ENCODE measurements around the gene ABRAXAS1. TPM values are rescaled to one million over a fixed set of nuclear protein-coding genes. Genes with fewer than 3 reads are reported as not detected.

The ABRAXAS1 gene
- total and polyA plus RNA-seq, 2 of the 4 experiments (the other 2 are of a cell fraction), result 4.1 to 8.4 TPM

GRCh38 chr4:83503974-83504373 is 19.1 kb upstream of the ABRAXAS1 start:
- no peak overlapping the region for H2BK120ac ChIP-seq (ENCODE audit: low read depth, low read length)
- H4K91ac ChIP-seq (ENCODE audit: insufficient read depth, low read depth, low read length), result no peak overlapping the region
- no peaks in the 10 kb centered on the region for H3K79me1 ChIP-seq (ENCODE audit: low read depth in 1 of 2, low read length in 2 of 2)
- no peak overlapping the region for H2AK9ac ChIP-seq (replicated peaks; ENCODE audit: low read depth, low read length, poor library complexity)
- no peak overlapping the region for H3K14ac ChIP-seq (replicated peaks; ENCODE audit: low read depth, low read length)
- no peaks in the 10 kb centered on the region for H3K4me1 ChIP-seq (ENCODE audit: control insufficient read depth, insufficient read depth, low read length)
- TF ChIP-seq FOS (IDR thresholded peaks at IDR 0.05; ENCODE audit: low read depth, low read length) (no peak), MXI1 (IDR thresholded peaks at IDR 0.05; ENCODE audit: borderline replicate concordance, low read depth, low read length) (no peak), CEBPB (IDR thresholded peaks at IDR 0.05; ENCODE audit: low read depth, low read length) (no peak), CHD1 (IDR thresholded peaks at IDR 0.05; ENCODE audit: low read depth, low read length) (no peak), RCOR1 (IDR thresholded peaks at IDR 0.05; ENCODE audit: insufficient replicate concordance, low read length) (no peak), MAFK (IDR thresholded peaks at IDR 0.05; ENCODE audit: low read depth, low read length) (no peak), BHLHE40 (IDR thresholded peaks at IDR 0.05; ENCODE audit: low read depth, low read length) (no peak), NFE2L2 (IDR thresholded peaks at IDR 0.05; ENCODE audit: low read depth, low read length) (no peak), POLR2A (IDR thresholded peaks at IDR 0.05; ENCODE audit: low read depth, low read length) (no peak), CTCF (conservative IDR thresholded peaks at IDR 0.05; ENCODE audit: low read depth, low read length) (no peak), RFX5 (IDR thresholded peaks at IDR 0.05; ENCODE audit: low read depth, low read length) (no peak), RAD21 (IDR thresholded peaks at IDR 0.05; ENCODE audit: low read length) (no peak), USF2 (IDR thresholded peaks at IDR 0.05; ENCODE audit: low read depth, low read length) (no peak), ELK1 (IDR thresholded peaks at IDR 0.05; ENCODE audit: borderline replicate concordance, low read depth, low read length) (no peak), MAZ (IDR thresholded peaks at IDR 0.05; ENCODE audit: borderline replicate concordance, low read depth, low read length) (no peak)
- dilution Hi-C loops (cut with HindIII; ENCODE audit: low sequenced_read_pairs, unreplicated experiment) (no loop called here), in situ Hi-C loops (cut with MboI; ENCODE audit: low sequenced_read_pairs) (loop anchor here (25.0 kb wide), 2 partner anchors 758 to 1008 kb away; no protein-coding TSS in a partner anchor), intact Hi-C loops (cut with micrococcal nuclease) (loop anchor here (5.0 kb wide), 1 partner anchor 753 kb away; no protein-coding TSS in a partner anchor)
- no peak overlapping the region for H2AK5ac ChIP-seq (ENCODE audit: low read depth, low read length)
- H3K9ac ChIP-seq (ENCODE audit: low read depth, low read length), result no peak overlapping the region
- H3K27me3 ChIP-seq (ENCODE audit: control insufficient read depth, insufficient read depth, low read length), result peaks cover 4% of the 10 kb centered on the region
- no peak overlapping the region for H3K27ac ChIP-seq (ENCODE audit: insufficient read depth, low read length)
- no peak overlapping the region for H2AFZ ChIP-seq (replicated peaks; ENCODE audit: low read length, poor library complexity)
- no peaks in the 10 kb centered on the region for H4K20me1 ChIP-seq (ENCODE audit: insufficient read depth, low read length)
- ChIA-PET CTCF (no interaction called here), POLR2A (ENCODE audit: unreplicated experiment) (no interaction called here)
- H3K56ac ChIP-seq (ENCODE audit: extremely low read depth, insufficient read depth, low read length), result no peak overlapping the region
- H4K5ac ChIP-seq (ENCODE audit: low read depth, low read length), result no peak overlapping the region
- H3K23ac ChIP-seq (ENCODE audit: low read depth, low read length), result no peak overlapping the region
- BruUV-seq (replicated peaks), result no TSS peak
- H3K4ac ChIP-seq (ENCODE audit: low read depth, low read length), result no peak overlapping the region
- no peak overlapping the region for H3K4me2 ChIP-seq (ENCODE audit: low read depth, low read length)
- no peak overlapping the region for H2BK5ac ChIP-seq (ENCODE audit: low read depth, low read length, poor library complexity, severe bottlenecking)
- no peak overlapping the region for H3K18ac ChIP-seq (ENCODE audit: low read depth, low read length)
- H3K9me1 ChIP-seq (ENCODE audit: insufficient read depth, low read length), result no peaks in the 10 kb centered on the region
- H2BK20ac ChIP-seq (ENCODE audit: low read depth, low read length), result no peak overlapping the region
- H3K9me3 ChIP-seq (ENCODE audit: control insufficient read depth, insufficient read depth, low read length), result no peaks in the 10 kb centered on the region
- ATAC-seq (ENCODE audit: low read depth), result no peak
- H2BK15ac ChIP-seq (ENCODE audit: low read depth, low read length), result no peak overlapping the region
- H3K36me3 ChIP-seq (ENCODE audit: control insufficient read depth, insufficient read depth, low read length), result no peaks in the 10 kb centered on the region
- H3K4me3 ChIP-seq (ENCODE audit: insufficient read depth, low read depth, low read length), result no peak overlapping the region
- H4K8ac ChIP-seq (ENCODE audit: low read depth in 2 of 2, low read length in 2 of 2), result no peak overlapping the region
- no peak for DNase-seq
